EL (cell line): Measurements from ENCODE around the gene NUB1.

Experiments
- DNase-seq: peaks from one replicate; pipeline ENCODE4 v3.0.0-alpha.2; 2016

NUB1 gene

GRCh38 chr7:151426904-151427704, 85.5 kb downstream of the NUB1 start:
- no peak for DNase-seq

- DNase-seq: no peak
Observed at GRCh38 chr7:151427705-151428377, 86.2 kb downstream of the NUB1 start.
